Fibroblast of lung (primary cell): Measurements from ENCODE around the gene IQCB1. TPM values are rescaled to one million over a fixed set of nuclear protein-coding genes. Genes with fewer than 3 reads are reported as not detected.

Experiments used
- DNase-seq, 2 donors: peaks; one replicate each; pipeline versions ENCODE4 v3.0.0 to v3.0.0-alpha.2; 2010; ENCODE audit warnings: low read depth in 2 of 2
- H2AFZ ChIP-seq: 2 replicates; pipeline ENCODE4 v1.5.1; 2012; ENCODE audit warnings: low read length, control low read depth, inconsistent platforms
- H3K27ac ChIP-seq: 2 replicates; pipeline ENCODE4 v1.5.1; 2011; ENCODE audit warnings: low read length, control low read depth; ENCODE audit not compliant: insufficient read depth
- H3K27me3 ChIP-seq: 2 replicates; pipeline ENCODE4 v1.5.1; 2011; ENCODE audit warnings: mild to moderate bottlenecking, low read length; ENCODE audit not compliant: control insufficient read depth, insufficient read depth
- H3K36me3 ChIP-seq: 2 replicates; pipeline ENCODE4 v1.5.1; 2011; ENCODE audit warnings: low read length; ENCODE audit not compliant: control insufficient read depth, insufficient read depth
- H3K4me1 ChIP-seq: 2 replicates; pipeline ENCODE4 v1.5.1; 2011; ENCODE audit warnings: low read length; ENCODE audit not compliant: control insufficient read depth, insufficient read depth; ENCODE audit errors: extremely low read depth
- H3K4me2 ChIP-seq: 2 replicates; pipeline ENCODE4 v1.5.1; 2011; ENCODE audit warnings: low read length, control low read depth; ENCODE audit not compliant: insufficient read depth; ENCODE audit errors: extremely low read depth
- H3K4me3 ChIP-seq, 4 experiments: fragments of 200-600 bp in 1 of 4; sonication (generic) in 1 of 4; replicated peaks in 1 of 4; 2 replicates each; pipeline ENCODE4 v1.5.1; 2011 to 2016; ENCODE audit warnings: low read length in 4 of 4, low read depth in 3 of 4, mild to moderate bottlenecking in 3 of 4, control low read depth in 2 of 4, inconsistent platforms in 1 of 4, mixed read lengths in 1 of 4; ENCODE audit not compliant: insufficient read depth in 1 of 4; ENCODE audit errors: control extremely low read depth in 1 of 4
- H3K79me2 ChIP-seq: 2 replicates; pipeline ENCODE4 v1.5.1; 2012; ENCODE audit warnings: mild to moderate bottlenecking, low read length, inconsistent platforms; ENCODE audit not compliant: control insufficient read depth, insufficient read depth
- H3K9ac ChIP-seq: 2 replicates; pipeline ENCODE4 v1.5.1; 2011; ENCODE audit warnings: mild to moderate bottlenecking, low read length, control low read depth; ENCODE audit not compliant: insufficient read depth
- H3K9me3 ChIP-seq: 2 replicates; pipeline ENCODE4 v1.5.1; 2012; ENCODE audit warnings: low read depth, low read length; ENCODE audit not compliant: control insufficient read depth, insufficient read depth
- H4K20me1 ChIP-seq: 2 replicates; pipeline ENCODE4 v1.5.1; 2011; ENCODE audit warnings: low read length; ENCODE audit not compliant: control insufficient read depth, insufficient read depth; ENCODE audit errors: extremely low read depth
- EZH2 ChIP-seq: IDR thresholded peaks from 2 replicates; pipeline ENCODE4 v1.5.1; 2012; ENCODE audit warnings: low read length, control low read depth, mild to moderate bottlenecking; ENCODE audit errors: missing control alignments
- polyA plus RNA-seq, 2 donors: library from polyadenylated mRNA; depleted of rRNA in 1 of 2; stranded (reverse) in 1 of 2; unstranded in 1 of 2; fragments of >200 nt; gene quantifications; 2 replicates each; pipeline ENCODE4 v1.2.1, GENCODE V29; 2011 to 2012; ENCODE audit warnings: missing spikeins in 1 of 2
- total RNA-seq: library from RNA; depleted of rRNA; stranded (reverse); fragments of >200 nt; gene quantifications from 2 replicates; pipeline ENCODE4 v1.2.1, GENCODE V29; 2014
- TF ChIP-seq, protein P1 (sequence below), 2 donors: IDR thresholded peaks in 1 of 2; conservative IDR thresholded peaks in 1 of 2; 1 replicate in 1 of 2; 2 replicates in 1 of 2; pipeline ENCODE4 v1.5.1; 2011 to 2012; ENCODE audit warnings: low read length in 2 of 2, control low read depth in 1 of 2, inconsistent platforms in 1 of 2, low read depth in 1 of 2, mild to moderate bottlenecking in 1 of 2

The IQCB1 gene
- total and polyA plus RNA-seq, 2 donors (not counting 1 experiment from before 2014, with no cell fraction given), result 9.2 to 19.3 TPM

- no peaks in the 10 kb centered on the region for H4K20me1 ChIP-seq
- no peaks in the 10 kb centered on the region for H3K9me3 ChIP-seq
- no peak for TF ChIP-seq EZH2
- TF ChIP-seq, protein P1, sequence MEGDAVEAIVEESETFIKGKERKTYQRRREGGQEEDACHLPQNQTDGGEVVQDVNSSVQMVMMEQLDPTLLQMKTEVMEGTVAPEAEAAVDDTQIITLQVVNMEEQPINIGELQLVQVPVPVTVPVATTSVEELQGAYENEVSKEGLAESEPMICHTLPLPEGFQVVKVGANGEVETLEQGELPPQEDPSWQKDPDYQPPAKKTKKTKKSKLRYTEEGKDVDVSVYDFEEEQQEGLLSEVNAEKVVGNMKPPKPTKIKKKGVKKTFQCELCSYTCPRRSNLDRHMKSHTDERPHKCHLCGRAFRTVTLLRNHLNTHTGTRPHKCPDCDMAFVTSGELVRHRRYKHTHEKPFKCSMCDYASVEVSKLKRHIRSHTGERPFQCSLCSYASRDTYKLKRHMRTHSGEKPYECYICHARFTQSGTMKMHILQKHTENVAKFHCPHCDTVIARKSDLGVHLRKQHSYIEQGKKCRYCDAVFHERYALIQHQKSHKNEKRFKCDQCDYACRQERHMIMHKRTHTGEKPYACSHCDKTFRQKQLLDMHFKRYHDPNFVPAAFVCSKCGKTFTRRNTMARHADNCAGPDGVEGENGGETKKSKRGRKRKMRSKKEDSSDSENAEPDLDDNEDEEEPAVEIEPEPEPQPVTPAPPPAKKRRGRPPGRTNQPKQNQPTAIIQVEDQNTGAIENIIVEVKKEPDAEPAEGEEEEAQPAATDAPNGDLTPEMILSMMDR (conservative IDR thresholded peaks at IDR 0.05 in 1 of 2, IDR thresholded peaks at IDR 0.05 in 1 of 2; ENCODE audit: low read depth in 1 of 2, low read length in 2 of 2), result no peak
- H3K4me1 ChIP-seq, result no peaks in the 10 kb centered on the region
- no peak for DNase-seq
- no peak overlapping the region for H3K4me3 ChIP-seq
- H3K27me3 ChIP-seq, result no peaks in the 10 kb centered on the region
- H3K27ac ChIP-seq, result no peak overlapping the region
- H3K4me2 ChIP-seq, result no peak overlapping the region
- H3K36me3 ChIP-seq, result peaks cover 6% of the 10 kb centered on the region
- no peaks in the 10 kb centered on the region for H3K79me2 ChIP-seq
- no peak overlapping the region for H3K9ac ChIP-seq
- H2AFZ ChIP-seq, result no peak overlapping the region
These were observed 111.4 kb downstream of the IQCB1 start for GRCh38 chr3:121723485-121723884.

DNA sequence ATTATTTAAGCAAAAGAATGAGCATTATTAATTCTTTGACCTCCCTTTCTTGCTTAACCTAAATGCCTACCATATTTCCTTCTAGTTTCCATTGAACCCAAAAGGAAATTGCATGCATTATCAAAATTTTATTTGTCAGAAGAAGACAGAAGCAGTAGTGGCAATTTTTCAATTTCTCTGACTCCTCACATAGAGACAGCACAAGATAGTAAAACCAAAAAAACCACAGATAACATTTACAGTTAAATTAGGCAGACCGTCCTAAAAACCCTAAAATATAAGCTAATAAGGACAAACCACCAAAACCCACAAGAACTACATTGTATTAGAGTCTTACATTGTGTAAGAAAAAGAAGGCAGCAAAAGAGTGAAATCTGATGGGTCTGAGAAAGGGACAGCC lies 112.4 kb downstream of the IQCB1 start:
- no peak overlapping the region for H3K27ac ChIP-seq
- H3K36me3 ChIP-seq, result peaks cover 10% of the 10 kb centered on the region

GRCh38 chr3:121720163-121720562 lies 114.7 kb downstream of the IQCB1 start:
- Histone ChIP-seq H3K4me1 (no peaks in the 10 kb centered on the region), H3K79me2 (no peaks in the 10 kb centered on the region), H3K9ac (no peak overlapping the region), H4K20me1 (no peaks in the 10 kb centered on the region), H3K27ac (no peak overlapping the region), H3K4me3 (no peak overlapping the region), H3K27me3 (no peaks in the 10 kb centered on the region), H3K9me3 (no peaks in the 10 kb centered on the region), H3K4me2 (no peak overlapping the region), H2AFZ (no peak overlapping the region), H3K36me3 (peaks cover 9% of the 10 kb centered on the region)
- no peak for DNase-seq
- TF ChIP-seq, protein P1 (conservative IDR thresholded peaks at IDR 0.05 in 1 of 2, IDR thresholded peaks at IDR 0.05 in 1 of 2; ENCODE audit: low read depth in 1 of 2, low read length in 2 of 2), result no peak
- TF ChIP-seq EZH2, result no peak

More for the DNA sequence above, 112.4 kb downstream of the IQCB1 start:
- Histone ChIP-seq H3K27me3 (no peaks in the 10 kb centered on the region), H3K9me3 (no peaks in the 10 kb centered on the region), H4K20me1 (no peaks in the 10 kb centered on the region), H3K9ac (no peak overlapping the region), H3K4me3 (no peak overlapping the region), H3K4me1 (no peaks in the 10 kb centered on the region), H3K4me2 (no peak overlapping the region), H3K79me2 (no peaks in the 10 kb centered on the region), H2AFZ (no peak overlapping the region)
- DNase-seq, result peak in 1 of 2 donors; percentile 32
- TF ChIP-seq EZH2, result no peak
- TF ChIP-seq, protein P1 (conservative IDR thresholded peaks at IDR 0.05 in 1 of 2, IDR thresholded peaks at IDR 0.05 in 1 of 2; ENCODE audit: low read depth in 1 of 2, low read length in 2 of 2), result no peak

Other genes starting within 250 kb of the IQCB1 start
- not detected in 2 replicates for gene FBXO40, start 241.7 kb downstream of the IQCB1 start, total RNA-seq
- not detected in 2 replicates for gene FBXO40, start 241.7 kb downstream of the IQCB1 start, polyA plus RNA-seq
- 0.51 and 0.66 TPM in 2 replicates for gene HCLS1, start 174.2 kb downstream of the IQCB1 start, total RNA-seq
- gene HCLS1, start 174.2 kb downstream of the IQCB1 start, polyA plus RNA-seq, result 0.40 and 7.7 TPM in 2 replicates
- 46.7 and 68.7 TPM in 2 replicates for gene GOLGB1, start 85.3 kb downstream of the IQCB1 start, total RNA-seq
- gene GOLGB1, start 85.3 kb downstream of the IQCB1 start, polyA plus RNA-seq, result 15.8 and 24.7 TPM in 2 replicates
- 2.1 and 2.8 TPM in 2 replicates for gene EAF2, start 149 bp upstream of the IQCB1 start, total RNA-seq
- 0.52 and 1.2 TPM in 2 replicates for gene EAF2, start 149 bp upstream of the IQCB1 start, polyA plus RNA-seq
- 0.26 and 0.33 TPM in 2 replicates for gene SLC15A2, start 59.3 kb upstream of the IQCB1 start, total RNA-seq
- gene SLC15A2, start 59.3 kb upstream of the IQCB1 start, polyA plus RNA-seq, result 0.29 and 0.31 TPM in 2 replicates
- not detected in 2 replicates for gene ILDR1, start 187.2 kb upstream of the IQCB1 start, total RNA-seq
- not detected in 2 replicates for gene ILDR1, start 187.2 kb upstream of the IQCB1 start, polyA plus RNA-seq
- not detected in 2 replicates for gene CD86, start 220.3 kb upstream of the IQCB1 start, total RNA-seq
- not detected in 2 replicates for gene CD86, start 220.3 kb upstream of the IQCB1 start, polyA plus RNA-seq